Amniotic epithelial cell (primary cell): ENCODE measurements around the gene SPATS1.

Experiments used
- DNase-seq: peaks from one replicate; pipeline ENCODE4 v3.0.0-alpha.2; 2010; ENCODE audit warnings: low read depth

Gene SPATS1

DNA sequence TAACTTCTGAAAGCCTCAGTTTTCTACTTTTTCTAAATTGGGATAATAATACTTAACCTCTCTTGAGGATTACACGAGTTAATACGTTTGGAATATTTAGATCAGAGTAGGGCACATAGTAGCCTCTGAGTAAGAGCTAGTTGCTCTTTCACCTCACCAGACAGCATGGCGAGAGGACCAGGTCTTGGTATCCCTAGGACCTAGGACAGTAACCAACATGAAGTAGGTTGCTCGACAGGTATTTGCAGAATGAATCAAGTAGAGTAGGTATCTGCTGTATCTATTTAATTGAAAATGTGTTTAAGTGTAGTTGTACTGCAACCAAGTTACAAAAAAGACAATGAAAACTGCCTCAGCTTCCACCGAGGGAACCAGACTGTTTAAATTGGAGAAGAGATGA lies 46.4 kb downstream of the SPATS1 start:
- no peak for DNase-seq

DNA sequence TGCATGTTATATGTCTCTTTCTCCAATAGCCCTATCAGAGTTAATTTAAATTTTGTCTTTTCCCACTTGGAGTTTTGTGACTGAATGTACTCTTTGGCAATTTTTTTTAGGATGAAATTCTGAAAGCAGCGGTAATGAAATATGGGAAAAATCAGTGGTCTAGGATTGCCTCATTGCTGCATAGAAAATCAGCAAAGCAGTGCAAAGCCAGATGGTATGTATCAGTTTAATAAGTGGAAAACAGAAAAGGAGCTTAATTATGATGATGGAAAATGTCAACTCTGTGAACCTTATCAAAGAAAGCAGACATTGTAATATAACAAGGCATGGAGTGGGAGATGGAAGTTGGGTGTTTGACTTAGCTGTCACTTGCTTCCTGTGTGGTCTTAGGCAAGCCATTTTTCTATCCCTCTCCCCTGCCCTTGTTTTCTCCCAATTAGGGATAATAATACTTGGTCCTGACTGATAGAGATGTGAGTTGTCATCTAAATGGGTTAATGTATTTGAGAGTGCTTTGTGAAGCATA lies 47.8 kb downstream of the SPATS1 start:
- no peak for DNase-seq
